ENCODE results near the gene ZC3HAV1L. TPM values are rescaled to one million over a fixed set of nuclear protein-coding genes. Genes with fewer than 3 reads are reported as not detected.
"Not testable (repeated sequence)": the region's sequence is repeated elsewhere in the genome, so short reads cannot be mapped to it uniquely, and the experiment has no call there.

ZC3HAV1L gene
- total RNA-seq, 1 donor from 2014 or later: 12.3 TPM

GRCh38 chr7:138978541-138979184 lies 57.2 kb downstream of the ZC3HAV1L start:
- TF ChIP-seq CTCF (IDR thresholded peaks at IDR 0.05; ENCODE audit: insufficient read depth, low read depth, low read length): no peak
- TF ChIP-seq EZH2 (IDR thresholded peaks at IDR 0.05; ENCODE audit: insufficient read depth, low read length): no peak
- H2AFZ ChIP-seq (ENCODE audit: low read depth, low read length): no peak overlapping the region
- Mint-ChIP-seq H3K9me3 (ENCODE audit: unreplicated experiment) (no peaks in the 10 kb centered on the region), H3K27ac (ENCODE audit: unreplicated experiment) (no peak overlapping the region), H3K4me1 (ENCODE audit: low read depth, unreplicated experiment) (peaks cover 25% of the 10 kb centered on the region), H3K36me3 (ENCODE audit: low read depth, unreplicated experiment) (peaks cover 3% of the 10 kb centered on the region), H3K27me3 (ENCODE audit: low read depth, unreplicated experiment) (peaks cover 4% of the 10 kb centered on the region), H3K4me3 (ENCODE audit: unreplicated experiment) (no peak overlapping the region)
- H3K4me2 ChIP-seq (ENCODE audit: low read length): no peak overlapping the region
- H3K4me1 ChIP-seq (ENCODE audit: insufficient read depth, low read length): peaks cover 9% of the 10 kb centered on the region
- no peak overlapping the region for H3K27ac ChIP-seq (ENCODE audit: low read depth, low read length)
- no peaks in the 10 kb centered on the region for H3K9me3 ChIP-seq (ENCODE audit: insufficient read depth, low read depth, low read length)
- no peaks in the 10 kb centered on the region for H3K27me3 ChIP-seq (ENCODE audit: insufficient read depth, low read length)
- peaks cover 43% of the 10 kb centered on the region for H4K20me1 ChIP-seq (ENCODE audit: insufficient read depth, low read length)
- H3K9ac ChIP-seq (ENCODE audit: low read length): no peak overlapping the region
- FAIRE-seq: no peak
- H3K36me3 ChIP-seq (ENCODE audit: insufficient read depth, low read length): no peaks in the 10 kb centered on the region
- DNase-seq (ENCODE audit: low read depth): no peak
- peaks cover 48% of the 10 kb centered on the region for H3K79me2 ChIP-seq (ENCODE audit: insufficient read depth, low read length)
- H3K4me3 ChIP-seq (ENCODE audit: insufficient read depth, low read depth, low read length): no peak overlapping the region

- not testable (repeated sequence) for H3K27me3 ChIP-seq (ENCODE audit: insufficient read depth, low read length); H3K4me1 ChIP-seq (ENCODE audit: insufficient read depth, low read length); H3K9me3 Mint-ChIP-seq (ENCODE audit: unreplicated experiment); H3K4me3 Mint-ChIP-seq (ENCODE audit: unreplicated experiment); H3K27ac ChIP-seq (ENCODE audit: low read depth, low read length); H3K9me3 ChIP-seq (ENCODE audit: insufficient read depth, low read depth, low read length); H2AFZ ChIP-seq (ENCODE audit: low read depth, low read length); FAIRE-seq; H3K36me3 ChIP-seq (ENCODE audit: insufficient read depth, low read length); H3K36me3 Mint-ChIP-seq (ENCODE audit: low read depth, unreplicated experiment); H3K9ac ChIP-seq (ENCODE audit: low read length); H3K27ac Mint-ChIP-seq (ENCODE audit: unreplicated experiment); DNase-seq (ENCODE audit: low read depth); H3K4me3 ChIP-seq (ENCODE audit: insufficient read depth, low read depth, low read length); H3K4me2 ChIP-seq (ENCODE audit: low read length); H3K27me3 Mint-ChIP-seq (ENCODE audit: low read depth, unreplicated experiment)
- H4K20me1 ChIP-seq (ENCODE audit: insufficient read depth, low read length): peaks cover 59% of the 10 kb centered on the region
- peaks cover 56% of the 10 kb centered on the region for H3K79me2 ChIP-seq (ENCODE audit: insufficient read depth, low read length)
- peaks cover 21% of the 10 kb centered on the region for H3K4me1 Mint-ChIP-seq (ENCODE audit: low read depth, unreplicated experiment)
These were observed 59.7 kb downstream of the ZC3HAV1L start for GRCh38 chr7:138976161-138976560.

Other genes with a start within 250 kb of the ZC3HAV1L start
- not detected in 2 replicates for gene TMEM213, start 238.0 kb downstream of the ZC3HAV1L start, total RNA-seq
- gene ATP6V0A4, start 237.8 kb downstream of the ZC3HAV1L start, total RNA-seq: 0.19 and 0.25 TPM in 2 replicates
- gene KIAA1549, start 54.7 kb downstream of the ZC3HAV1L start, total RNA-seq: 10.3 and 11.1 TPM in 2 replicates
- 63.0 and 63.8 TPM in 2 replicates for gene ZC3HAV1, start 73.7 kb upstream of the ZC3HAV1L start, total RNA-seq
- 16.5 and 17.1 TPM in 2 replicates for gene UBN2, start 195.2 kb upstream of the ZC3HAV1L start, total RNA-seq